Heart right ventricle (tissue), 16 donors: Measurements from ENCODE around the gene KCNT1. TPM values are rescaled to one million over a fixed set of nuclear protein-coding genes. Genes with fewer than 3 reads are reported as not detected.

Experiments
- ATAC-seq, 8 donors: fragments of 200-7000 bp; cut with Tn5 transposase; one replicate each; pipeline ENCODE4 v1.9.1; 2020; ENCODE audit warnings: mild to moderate bottlenecking in 8 of 8, moderate library complexity in 8 of 8, moderate number of reproducible peaks in 1 of 8
- DNase-seq, 2 donors: peaks; one replicate each; pipeline ENCODE4 v3.0.0-alpha.2; 2020
- H3K27ac ChIP-seq, 10 donors: fragments of 200-600 bp; sonication (generic) in 2 of 10; one replicate each; pipeline versions ENCODE4 v1.5.0 to v1.8.0; 2020 to 2022; ENCODE audit warnings: mild to moderate bottlenecking in 3 of 10
- H3K27me3 ChIP-seq, 7 donors: fragments of 200-600 bp; one replicate each; pipeline ENCODE4 v1.8.0; 2021 to 2022; ENCODE audit warnings: mild to moderate bottlenecking in 2 of 7
- H3K36me3 ChIP-seq, 9 donors: fragments of 200-600 bp; sonication (generic) in 1 of 9; one replicate each; pipeline versions ENCODE4 v1.5.0 to v1.8.0; 2020 to 2022; ENCODE audit warnings: mild to moderate bottlenecking in 2 of 9
- H3K4me1 ChIP-seq, 9 donors: fragments of 200-600 bp; sonication (generic) in 1 of 9; one replicate each; pipeline versions ENCODE4 v1.5.0 to v1.8.0; 2020 to 2022; ENCODE audit warnings: mild to moderate bottlenecking in 4 of 9
- H3K4me3 ChIP-seq, 10 donors: fragments of 200-600 bp; sonication (generic) in 2 of 10; one replicate each; pipeline versions ENCODE4 v1.5.0 to v1.8.0; 2020 to 2022; ENCODE audit warnings: mild to moderate bottlenecking in 7 of 10, moderate library complexity in 2 of 10
- H3K9me3 ChIP-seq, 11 donors: fragments of 200-600 bp in 10 of 11; sonication (generic) in 2 of 11; one replicate each; pipeline versions ENCODE4 v1.5.0 to v1.8.0; 2013 to 2022; ENCODE audit warnings: mild to moderate bottlenecking in 2 of 11, control low read depth in 1 of 11, moderate library complexity in 1 of 11
- CTCF ChIP-seq, 9 donors: fragments of 200-600 bp; sonication (generic) in 2 of 9; IDR thresholded peaks; one replicate each; pipeline versions ENCODE4 v1.5.0 to v1.8.0; 2021 to 2022; ENCODE audit warnings: antibody characterized with exemption in 9 of 9, mild to moderate bottlenecking in 5 of 9, moderate library complexity in 1 of 9
- WGBS, 2 donors: extraction: QIAGEN DNeasy Blood & Tissue Kit; methylation state at CpG; one replicate each; pipeline ENCODE4 v1.1.7; 2013; ENCODE audit warnings: inconsistent platforms in 1 of 2; 5-methylcytosine and 5-hydroxymethylcytosine counted together
- intact Hi-C, 10 donors: fragments of 100-400 bp; cut with DNase I; formaldehyde crosslinking; loops; one replicate each; pipeline versions ENCODE4 v1.11.1 to v1.14.2; 2022
- polyA plus RNA-seq, 2 donors: library from polyadenylated mRNA; stranded (reverse); fragments of 200-250 nt; gene quantifications; one replicate each; pipeline ENCODE4 v1.2.3, GENCODE V29; 2013
- total RNA-seq, 10 donors: library from RNA; stranded (reverse); fragmentation: NEBNext Ultra II Directional in 3 of 10; extraction: Animal tissue kit (Norgen Biotek cat#: 25700) in 3 of 10; gene quantifications; one replicate each; pipeline versions ENCODE4 v1.2.1 to v1.2.4, GENCODE V29; 2021 to 2023
- donor health status: Arrhythmogenic right ventricular cardiomyopathy.
- donor health status: ischemic (EF 13 %, LVEDD 7.1; RV severe dilation, severe dysfunction).
- donor health status: healthy with polysubstance abuse.
- donor health status: DM: no; HTN: yes; CAD: no.
- donor health status: DM: no; HTN: no; CAD: no.
- donor health status: ischemic (EF 25% LVEDD 6.9; RV normal size, moderate dysfunction).
- donor health status: ischemic (EF 25% LVEDD 5.7; RV mildly dilated, moderate dysfunction).
- donor health status: healthy.
- donor health status: DM: yes; HTN: yes; CAD: no.
- donor health status: Ischemic cardiomyopathy.
- donor health status: ischemic (EF 35%, LVEDD 5.7; RV mildly dilated, moderate dysfunction).
- donor health status: nonischemic (EF 11% LVEDD 7.7; RV severe dilation, severe dysfunction).
- donor health status: DM: yes; HTN: yes; CAD: no.
- donor health status: PGD.
- donor health status: ischemic (EF 29% LVEDD 5.4; RV normal size, mild dysfunction).
- donor health status: nonischemic (EF 23%, LVEDD 6.1; RV moderate dilation, normal function).

The KCNT1 gene
- total and polyA plus RNA-seq, 12 donors, result 0.14 to 14.1 (median 4.2) TPM

GRCh38 chr9:135712613-135713295, 10.8 kb downstream of the KCNT1 start:
- no peaks in the 10 kb centered on the region for H3K36me3 ChIP-seq
- H3K4me3 ChIP-seq, result no peak overlapping the region
- DNase-seq (no peak), ATAC-seq (peak in 1 of 8 donors; percentile 38)
- TF ChIP-seq CTCF (IDR thresholded peaks at IDR 0.05), result no peak
- peaks cover 0 to 4% (median 0%) of the 10 kb centered on the region in 9 donors for H3K4me1 ChIP-seq
- WGBS, 2 donors, result 54 to 63% methylated on average over 16 of the region's 16 CpGs
- H3K27ac ChIP-seq, result no peak overlapping the region
- peaks cover 6 to 54% (median 49%) of the 10 kb centered on the region in 7 donors for H3K27me3 ChIP-seq
- intact Hi-C loops, result no loop called here
- H3K9me3 ChIP-seq, result no peaks in the 10 kb centered on the region

- Histone ChIP-seq H3K4me1 (peaks cover 0 to 4% (median 0%) of the 10 kb centered on the region in 9 donors), H3K9me3 (no peaks in the 10 kb centered on the region), H3K27ac (no peak overlapping the region), H3K36me3 (no peaks in the 10 kb centered on the region), H3K27me3 (peaks cover 6 to 69% (median 64%) of the 10 kb centered on the region in 7 donors), H3K4me3 (no peak overlapping the region)
- intact Hi-C loops, result no loop called here
- DNase-seq (no peak), ATAC-seq (peak in 1 of 8 donors; percentile 39)
- TF ChIP-seq CTCF (IDR thresholded peaks at IDR 0.05), result no peak
- WGBS, 2 donors, result 2% methylated on average over 77 to 103 of the region's 103 CpGs
Observed at GRCh38 chr9:135714242-135715055, 12.5 kb downstream of the KCNT1 start.

GRCh38 chr9:135715056-135715595, 13.1 kb downstream of the KCNT1 start:
- no peak for DNase-seq
- WGBS, 2 donors, result 35 to 39% methylated on average over 23 of the region's 23 CpGs
- no peak overlapping the region for H3K4me3 ChIP-seq
- intact Hi-C loops, result no loop called here
- no peaks in the 10 kb centered on the region for H3K9me3 ChIP-seq
- no peak for TF ChIP-seq CTCF (IDR thresholded peaks at IDR 0.05)
- peaks cover 6 to 76% (median 69%) of the 10 kb centered on the region in 7 donors for H3K27me3 ChIP-seq
- no peak overlapping the region for H3K27ac ChIP-seq
- no peaks in the 10 kb centered on the region for H3K36me3 ChIP-seq
- H3K4me1 ChIP-seq, result peaks cover 0 to 4% (median 0%) of the 10 kb centered on the region in 9 donors
- no peak for ATAC-seq

GRCh38 chr9:135716045-135716444, 14.1 kb downstream of the KCNT1 start:
- no peaks in the 10 kb centered on the region for H3K9me3 ChIP-seq
- no peak overlapping the region for H3K27ac ChIP-seq
- no peak for ATAC-seq
- peaks cover 0 to 4% (median 0%) of the 10 kb centered on the region in 9 donors for H3K4me1 ChIP-seq
- no peaks in the 10 kb centered on the region for H3K36me3 ChIP-seq
- no peak for TF ChIP-seq CTCF (IDR thresholded peaks at IDR 0.05)
- H3K27me3 ChIP-seq, result peaks cover 6 to 85% (median 69%) of the 10 kb centered on the region in 7 donors
- 80 to 86% methylated on average over 11 of the region's 11 CpGs for WGBS, 2 donors
- no peak for DNase-seq
- H3K4me3 ChIP-seq, result no peak overlapping the region
- intact Hi-C loops, result no loop called here
